HEK293 (cell line): Measurements from ENCODE around the gene STAMBP.

Source experiments
- CTCF ChIA-PET: fragments of 350-600 bp; formaldehyde crosslinking; extraction: SDS; loops from one replicate; lab custom pipeline; 2021; ENCODE audit warnings: antibody characterized with exemption; lab: Yijun Ruan, JAX
- POLR2A ChIA-PET: fragments of 300-600 bp; formaldehyde crosslinking; extraction: SDS; loops from one replicate; lab custom pipeline; 2020; ENCODE audit warnings: antibody characterized with exemption, inconsistent platforms; lab: Yijun Ruan, JAX
- H3K27ac ChIP-seq: fragments of 200-500 bp; sonication (Bioruptor generic); 2 replicates; pipeline ENCODE4 v1.5.1; 2014; ENCODE audit warnings: low read depth, low read length, control low read depth, inconsistent platforms; ENCODE audit errors: extremely low read depth
- H3K36me3 ChIP-seq, 2 experiments: fragments of 200-500 bp in 1 of 2; sonication (Bioruptor generic) in 1 of 2; 1 replicate in 1 of 2; 2 replicates in 1 of 2; pipeline ENCODE4 v1.5.1; 2014 to 2017; ENCODE audit warnings: inconsistent platforms in 2 of 2, low read length in 2 of 2; ENCODE audit not compliant: control insufficient read depth in 2 of 2, insufficient read depth in 1 of 2
- H3K4me1 ChIP-seq: fragments of 200-500 bp; sonication (Bioruptor generic); 2 replicates; pipeline ENCODE4 v1.5.1; 2014; ENCODE audit warnings: mild to moderate bottlenecking, low read length, inconsistent platforms; ENCODE audit not compliant: control insufficient read depth, insufficient read depth
- H3K4me3 ChIP-seq: 2 replicates; pipeline ENCODE4 v1.5.1; 2011; ENCODE audit warnings: low read depth, mild to moderate bottlenecking, control low read depth, low read length, moderate library complexity
- H3K9me3 ChIP-seq: fragments of 200-500 bp; sonication (Bioruptor generic); 2 replicates; pipeline ENCODE4 v1.5.1; 2014; ENCODE audit warnings: low read depth, low read length, inconsistent platforms; ENCODE audit not compliant: control insufficient read depth, insufficient read depth
- ATF2 ChIP-seq: fragments of 450-650 bp; formaldehyde crosslinking; IDR thresholded peaks from 2 replicates; pipeline ENCODE4 v1.5.1; 2016; ENCODE audit warnings: missing biosample characterization, missing genetic modification characterization, low read depth
- HOXD13 ChIP-seq: sonication (generic); formaldehyde crosslinking; IDR thresholded peaks from 2 replicates; pipeline ENCODE4 v1.8.0; 2022; ENCODE audit warnings: missing genetic modification reagents, borderline replicate concordance
- IKZF3 ChIP-seq: fragments of 450-650 bp; IDR thresholded peaks from 2 replicates; pipeline ENCODE4 v1.5.0; 2018; ENCODE audit warnings: missing biosample characterization, mild to moderate bottlenecking, missing genetic modification characterization, moderate library complexity
- INSM2 ChIP-seq: fragments of 450-650 bp; formaldehyde crosslinking; IDR thresholded peaks from 2 replicates; pipeline ENCODE4 v1.5.1; 2016; ENCODE audit warnings: missing biosample characterization, missing genetic modification characterization
- KLF17 ChIP-seq: fragments of 450-650 bp; formaldehyde crosslinking; IDR thresholded peaks from 2 replicates; pipeline ENCODE4 v1.5.1; 2016; ENCODE audit warnings: missing biosample characterization, missing genetic modification characterization
- SP7 ChIP-seq: fragments of 450-650 bp; formaldehyde crosslinking; IDR thresholded peaks from 2 replicates; pipeline ENCODE4 v1.5.1; 2016; ENCODE audit warnings: missing biosample characterization, missing genetic modification characterization
- TRIM28 ChIP-seq: IDR thresholded peaks from 2 replicates; pipeline ENCODE4 v1.6.1; 2011; ENCODE audit warnings: low read length, control low read depth, borderline replicate concordance
- ZBTB11 ChIP-seq: fragments of 450-650 bp; formaldehyde crosslinking; conservative IDR thresholded peaks from 2 replicates; pipeline ENCODE4 v1.5.1; 2016; ENCODE audit warnings: low read depth, missing biosample characterization, missing genetic modification characterization
- ZNF146 ChIP-seq: fragments of 450-650 bp; formaldehyde crosslinking; IDR thresholded peaks from 2 replicates; pipeline ENCODE4 v1.5.1; 2016; ENCODE audit warnings: missing biosample characterization, missing genetic modification characterization
- ZNF266 ChIP-seq: fragments of 450-650 bp; formaldehyde crosslinking; IDR thresholded peaks from 2 replicates; pipeline ENCODE4 v1.5.1; 2016; ENCODE audit warnings: missing biosample characterization, missing genetic modification characterization, low read depth
- ZNF274 ChIP-seq, 2 experiments: fragments of 200-500 bp in 1 of 2; fragments of 450-650 bp in 1 of 2; sonication (Bioruptor generic) in 1 of 2; formaldehyde crosslinking in 1 of 2; IDR thresholded peaks; 2 replicates each; pipeline versions ENCODE4 v1.5.1 to v1.6.1; 2014 to 2016; ENCODE audit warnings: borderline replicate concordance in 1 of 2, inconsistent platforms in 1 of 2, low read length in 1 of 2, missing biosample characterization in 1 of 2, missing genetic modification characterization in 1 of 2
- ZNF354C ChIP-seq: fragments of 450-650 bp; formaldehyde crosslinking; IDR thresholded peaks from 2 replicates; pipeline ENCODE4 v1.5.1; 2016; ENCODE audit warnings: missing biosample characterization, missing genetic modification characterization, low read depth, borderline replicate concordance
- ZNF48 ChIP-seq: fragments of 450-650 bp; formaldehyde crosslinking; IDR thresholded peaks from 2 replicates; pipeline ENCODE4 v1.5.1; 2016; ENCODE audit warnings: missing biosample characterization, missing genetic modification characterization
- ZNF544 ChIP-seq: fragments of 450-650 bp; formaldehyde crosslinking; IDR thresholded peaks from 2 replicates; pipeline ENCODE4 v1.5.0; 2017; ENCODE audit warnings: missing biosample characterization, missing genetic modification characterization

Gene STAMBP

GRCh38 chr2:73908689-73909652, 80.2 kb downstream of the STAMBP start:
- Histone ChIP-seq H3K27ac (no peak overlapping the region), H3K4me1 (peaks cover 9% of the 10 kb centered on the region), H3K4me3 (no peak overlapping the region), H3K9me3 (no peaks in the 10 kb centered on the region), H3K36me3 (no peaks in the 10 kb centered on the region)
- CTCF ChIA-PET, result interaction anchor here (0.6 to 1.7 kb wide), 9 partner anchors 12 to 298 kb away, joined by 3 to 5 read pairs (median 3); no protein-coding TSS in a partner anchor
- POLR2A ChIA-PET, result no interaction called here
- TF ChIP-seq ZBTB11 (tag by site-specific recombination) (no peak), TRIM28 (no peak), HOXD13 (CRISPR knock-in tag) (no peak), SP7 (tag by site-specific recombination) (no peak)

- Histone ChIP-seq H3K27ac (no peak overlapping the region), H3K4me1 (peaks cover 9% of the 10 kb centered on the region), H3K36me3 (no peaks in the 10 kb centered on the region), H3K4me3 (no peak overlapping the region), H3K9me3 (no peaks in the 10 kb centered on the region)
- TF ChIP-seq ZNF274 (IDR thresholded peaks at IDR 0.05; ENCODE audit: low read length) (no peak), ZNF274 (tag by site-specific recombination; IDR thresholded peaks at IDR 0.05; ENCODE audit: borderline replicate concordance) (no peak), ZNF354C (tag by site-specific recombination) (no peak), KLF17 (tag by site-specific recombination) (no peak), ZNF48 (tag by site-specific recombination) (no peak), ATF2 (tag by site-specific recombination) (no peak), ZNF544 (tag by site-specific recombination) (no peak), ZNF266 (tag by site-specific recombination) (no peak), IKZF3 (tag by site-specific recombination) (no peak), INSM2 (no peak), ZNF146 (tag by site-specific recombination) (no peak)
- POLR2A ChIA-PET, result no interaction called here
- CTCF ChIA-PET, result interaction anchor here (0.6 kb wide), 1 partner anchor 356 kb away, joined by 5 read pairs; no protein-coding TSS in a partner anchor
Observed at GRCh38 chr2:73910873-73911547, 82.2 kb downstream of the STAMBP start.
